H1 (cell line): Measurements from ENCODE around the gene BAD. TPM values are rescaled to one million over a fixed set of nuclear protein-coding genes. Genes with fewer than 3 reads are reported as not detected.

ENCODE experiments used
- CTCF ChIA-PET: fragments of 300-600 bp; sonication (Branson Sonifier 250); formaldehyde crosslinking; loops from one replicate; lab custom pipeline; 2021; ENCODE audit not compliant: partially characterized antibody; lab: Charles Lee
- POLR2A ChIA-PET: fragments of 300-600 bp; sonication (Branson Sonifier 250); formaldehyde crosslinking; loops from one replicate; lab custom pipeline; 2021; ENCODE audit warnings: inconsistent platforms; ENCODE audit not compliant: partially characterized antibody; lab: Charles Lee
- DNase-seq, 2 experiments: peaks; one replicate each; pipeline versions ENCODE4 v3.0.0 to v3.0.0-alpha.2; 2010 to 2022; ENCODE audit warnings: low spot score in 2 of 2, low read depth in 1 of 2, mixed read lengths in 1 of 2
- FAIRE-seq: peaks from 2 replicates; lab custom pipeline; 2011; peaks lifted over from hg19 to GRCh38; lab: Jason Lieb, UNC
- H2AFZ ChIP-seq: 2 replicates; pipeline ENCODE4 v1.8.1; 2012; ENCODE audit warnings: low read length, inconsistent platforms
- H2AK5ac ChIP-seq: 2 replicates; pipeline ENCODE4 v1.6.1; 2013; ENCODE audit warnings: low read depth, low read length
- H2BK120ac ChIP-seq: replicated peaks from 2 replicates; pipeline ENCODE3; 2013; ENCODE audit warnings: low read depth, low read length, inconsistent platforms
- H2BK12ac ChIP-seq: 2 replicates; pipeline ENCODE4 v1.6.1; 2013; ENCODE audit warnings: low read depth, low read length
- H2BK15ac ChIP-seq: 2 replicates; pipeline ENCODE4 v1.6.1; 2013; ENCODE audit warnings: low read length
- H2BK20ac ChIP-seq: 2 replicates; pipeline ENCODE4 v1.6.1; 2013; ENCODE audit warnings: low read length
- H2BK5ac ChIP-seq: 2 replicates; pipeline ENCODE4 v1.6.1; 2013; ENCODE audit warnings: low read depth, low read length
- H3K14ac ChIP-seq: 2 replicates; pipeline ENCODE4 v1.6.1; 2013; ENCODE audit warnings: inconsistent platforms; ENCODE audit not compliant: insufficient read length
- H3K18ac ChIP-seq: 2 replicates; pipeline ENCODE4 v1.6.1; 2013; ENCODE audit warnings: low read length; ENCODE audit errors: extremely low read depth
- H3K23ac ChIP-seq: 2 replicates; pipeline ENCODE4 v1.6.1; 2013; ENCODE audit warnings: inconsistent platforms; ENCODE audit not compliant: insufficient read length
- H3K23me2 ChIP-seq: 2 replicates; pipeline ENCODE4 v1.6.1; 2013; ENCODE audit warnings: low read depth, low read length
- H3K27ac ChIP-seq: 2 replicates; pipeline ENCODE4 v1.6.1; 2011; ENCODE audit warnings: low read depth, low read length, inconsistent platforms
- H3K27me3 ChIP-seq, 4 experiments: replicated peaks in 1 of 4; 1 replicate in 1 of 4; 2 replicates in 3 of 4; pipeline versions ENCODE4 v1.6.1 to v1.8.1; 2011 to 2013; ENCODE audit warnings: low read length in 3 of 4, mild to moderate bottlenecking in 3 of 4, inconsistent platforms in 2 of 4, mixed read lengths in 2 of 4, moderate library complexity in 1 of 4; ENCODE audit not compliant: control insufficient read depth in 3 of 4, insufficient read depth in 3 of 4; ENCODE audit errors: extremely low read depth in 1 of 4
- H3K36me3 ChIP-seq, 4 experiments: 2 replicates each; pipeline versions ENCODE4 v1.6.1 to v1.8.1; 2011 to 2013; ENCODE audit warnings: mild to moderate bottlenecking in 4 of 4, low read length in 3 of 4, moderate library complexity in 2 of 4, control low read depth in 1 of 4, inconsistent platforms in 1 of 4; ENCODE audit not compliant: insufficient read depth in 4 of 4, control insufficient read depth in 2 of 4
- H3K4ac ChIP-seq: replicated peaks from 2 replicates; pipeline ENCODE3; 2013; ENCODE audit warnings: low read length, low read depth, mixed read lengths, inconsistent platforms; ENCODE audit not compliant: insufficient read length
- H3K4me1 ChIP-seq, 4 experiments: replicated peaks in 1 of 4; 1 replicate in 1 of 4; 2 replicates in 3 of 4; pipeline versions ENCODE4 v1.6.1 to v1.8.1; 2011 to 2013; ENCODE audit warnings: low read length in 3 of 4, inconsistent platforms in 2 of 4, mixed read lengths in 1 of 4; ENCODE audit not compliant: insufficient read depth in 4 of 4, control insufficient read depth in 3 of 4
- H3K4me2 ChIP-seq, 2 experiments: 2 replicates each; pipeline versions ENCODE4 v1.6.1 to v1.8.1; 2011 to 2013; ENCODE audit warnings: low read depth in 2 of 2, low read length in 2 of 2, control low read depth in 1 of 2, inconsistent platforms in 1 of 2, mild to moderate bottlenecking in 1 of 2; ENCODE audit not compliant: insufficient read depth in 1 of 2
- H3K4me3 ChIP-seq, 4 experiments: fragments of 200-600, 300-600 bp in 1 of 4; sonication (generic), shearing (Covaris generic), sonication (Bioruptor Twin) in 1 of 4; 2 replicates each; pipeline versions ENCODE4 v1.5.1 to v1.8.1; 2011 to 2016; ENCODE audit warnings: low read length in 4 of 4, low read depth in 3 of 4, control low read depth in 2 of 4, inconsistent platforms in 2 of 4, mild to moderate bottlenecking in 2 of 4, mixed read lengths in 1 of 4, moderate library complexity in 1 of 4; ENCODE audit not compliant: insufficient read depth in 2 of 4; ENCODE audit errors: extremely low read depth in 1 of 4
- H3K56ac ChIP-seq: replicated peaks from 2 replicates; pipeline ENCODE3; 2013; ENCODE audit warnings: low read depth, mild to moderate bottlenecking, mixed read lengths, low read length, inconsistent platforms; ENCODE audit not compliant: insufficient read length
- H3K79me1 ChIP-seq: 2 replicates; pipeline ENCODE4 v1.6.1; 2013; ENCODE audit warnings: low read depth, low read length, control low read depth
- H3K79me2 ChIP-seq, 2 experiments: 2 replicates each; pipeline versions ENCODE4 v1.6.1 to v1.8.1; 2012 to 2013; ENCODE audit warnings: low read length in 2 of 2, mild to moderate bottlenecking in 2 of 2, inconsistent platforms in 1 of 2; ENCODE audit not compliant: insufficient read depth in 2 of 2, control insufficient read depth in 1 of 2
- H3K9ac ChIP-seq, 4 experiments: replicated peaks in 1 of 4; 1 replicate in 1 of 4; 2 replicates in 3 of 4; pipeline versions ENCODE4 v1.6.1 to v1.8.1; 2011 to 2013; ENCODE audit warnings: low read depth in 3 of 4, low read length in 3 of 4, control low read depth in 2 of 4, mild to moderate bottlenecking in 2 of 4, moderate library complexity in 2 of 4, inconsistent platforms in 1 of 4; ENCODE audit errors: extremely low read depth in 1 of 4
- H3K9me3 ChIP-seq, 2 experiments: 2 replicates each; pipeline versions ENCODE4 v1.6.1 to v1.8.1; 2012 to 2013; ENCODE audit warnings: mild to moderate bottlenecking in 2 of 2, moderate library complexity in 2 of 2, control low read depth in 1 of 2, inconsistent platforms in 1 of 2, low read depth in 1 of 2, low read length in 1 of 2, mixed read lengths in 1 of 2; ENCODE audit not compliant: insufficient read depth in 2 of 2
- H4K20me1 ChIP-seq, 2 experiments: replicated peaks in 1 of 2; 2 replicates each; pipeline versions ENCODE3 to v1.8.1; 2011 to 2013; ENCODE audit warnings: inconsistent platforms in 2 of 2, low read length in 2 of 2, mild to moderate bottlenecking in 1 of 2; ENCODE audit not compliant: insufficient read depth in 2 of 2, control insufficient read depth in 1 of 2
- H4K5ac ChIP-seq: 2 replicates; pipeline ENCODE4 v1.6.1; 2013; ENCODE audit warnings: low read length, low read depth, mixed read lengths, inconsistent platforms; ENCODE audit not compliant: insufficient read length
- H4K8ac ChIP-seq: 2 replicates; pipeline ENCODE4 v1.8.0; 2013; ENCODE audit warnings: mild to moderate bottlenecking, moderate library complexity, low read length, inconsistent platforms; ENCODE audit not compliant: insufficient read depth; ENCODE audit errors: extremely low read depth
- H4K91ac ChIP-seq: replicated peaks from 2 replicates; pipeline ENCODE3; 2013; ENCODE audit warnings: low read length, mixed read lengths, inconsistent platforms; ENCODE audit not compliant: insufficient read length
- CEBPB ChIP-seq: IDR thresholded peaks from 2 replicates; pipeline ENCODE4 v1.6.1; 2012; ENCODE audit warnings: low read depth, low read length
- HDAC2 ChIP-seq, 2 experiments: fragments of 300-600 bp in 1 of 2; sonication (generic) in 1 of 2; IDR thresholded peaks; 2 replicates each; pipeline ENCODE4 v1.6.1; 2011 to 2012; ENCODE audit warnings: low read depth in 2 of 2, low read length in 2 of 2, mild to moderate bottlenecking in 2 of 2, moderate library complexity in 2 of 2, borderline replicate concordance in 1 of 2, inconsistent platforms in 1 of 2
- PHF8 ChIP-seq: fragments of 200-600 bp; sonication (generic); conservative IDR thresholded peaks from 2 replicates; pipeline ENCODE4 v1.7.1; 2012; ENCODE audit warnings: low read depth, mild to moderate bottlenecking, inconsistent platforms, low read length, moderate library complexity
- POLR2AphosphoS5 ChIP-seq: IDR thresholded peaks from 2 replicates; pipeline ENCODE4 v1.6.1; 2011; ENCODE audit warnings: low read depth, low read length
- RBBP5 ChIP-seq: IDR thresholded peaks from 2 replicates; pipeline ENCODE4 v1.7.1; 2012; ENCODE audit warnings: low read depth, mild to moderate bottlenecking, inconsistent platforms, low read length, moderate library complexity, borderline replicate concordance
- RNF2 ChIP-seq: fragments of 200-900, 300-1000 bp; sonication (generic); IDR thresholded peaks from 2 replicates; pipeline ENCODE4 v1.7.1; 2016; ENCODE audit warnings: borderline replicate concordance, low read depth, mild to moderate bottlenecking, antibody characterized with exemption, low read length; ENCODE audit not compliant: poor library complexity, severe bottlenecking; ENCODE audit errors: missing control alignments
- SP2 ChIP-seq: IDR thresholded peaks from 2 replicates; pipeline ENCODE4 v1.6.1; 2012; ENCODE audit warnings: mild to moderate bottlenecking, low read length, inconsistent platforms
- SP4 ChIP-seq: IDR thresholded peaks from 2 replicates; pipeline ENCODE4 v1.6.1; 2012; ENCODE audit warnings: low read length, inconsistent platforms
- TEAD4 ChIP-seq: IDR thresholded peaks from 2 replicates; pipeline ENCODE4 v1.6.1; 2012; ENCODE audit warnings: low read depth, low read length, inconsistent platforms, mixed read lengths
- USF2 ChIP-seq: IDR thresholded peaks from 2 replicates; pipeline ENCODE4 v1.6.1; 2011; ENCODE audit warnings: low read length, improper control_type of control experiment
- WGBS, 2 experiments: shearing (Covaris generic) in 1 of 2; methylation state at CpG; one replicate each; pipeline versions ENCODE4 v1.1.6 to v1.1.7; 2013 to 2015; ENCODE audit warnings: low lambda C conversion rate in 2 of 2, mixed read lengths in 2 of 2, inconsistent platforms in 1 of 2, low coverage in 1 of 2, missing lambda C conversion rate in 1 of 2; ENCODE audit not compliant: insufficient replicate concordance in 2 of 2, insufficient coverage in 1 of 2, insufficient read length in 1 of 2; ENCODE audit errors: extremely low coverage in 1 of 2, missing lambda C conversion rate in 1 of 2; 5-methylcytosine and 5-hydroxymethylcytosine counted together
- polyA plus RNA-seq, 7 experiments: library from polyadenylated mRNA; depleted of rRNA in 3 of 7; stranded (reverse) in 5 of 7; unstranded in 2 of 7; fragments of >200 nt in 5 of 7; fragments of 200-250 nt in 2 of 7; gene quantifications; 1 replicate in 5 of 7; 2 replicates in 1 of 7; 4 replicates in 1 of 7; pipeline versions ENCODE4 v1.2.1 to v1.2.3, GENCODE V29; 2011 to 2013; ENCODE audit warnings: missing spikeins in 2 of 7, mixed read lengths in 2 of 7
- total RNA-seq: library from RNA; stranded (reverse); fragmentation: NEBNext Ultra II Directional; extraction: Animal tissue kit (Norgen Biotek cat#: 25700); gene quantifications from 2 replicates; pipeline ENCODE4 v1.2.1, GENCODE V29; 2021

The BAD gene
- total and polyA plus RNA-seq, 2 of the 8 experiments (the other 6 are each of a cell fraction or from before 2014, with no cell fraction given), result 23.1 to 33.7 TPM

- Histone ChIP-seq H3K4ac (no peak overlapping the region), H2BK5ac (no peak overlapping the region), H3K4me2 (no peak overlapping the region; a peak in 1 of 4 replicates), H3K23ac (no peak overlapping the region), H3K36me3 (peaks cover 0 to 9% (median 0%) of the 10 kb centered on the region in 4 experiments; a peak in 1 of 8 replicates), H2BK120ac (no peak overlapping the region), H3K79me2 (no peaks in the 10 kb centered on the region), H3K23me2 (peaks cover 12% of the 10 kb centered on the region; the same call in 1 of the 2 replicates), H4K5ac (no peak overlapping the region), H3K14ac (no peak overlapping the region), H3K79me1 (no peaks in the 10 kb centered on the region), H3K9me3 (no peaks in the 10 kb centered on the region; a peak in 1 of 4 replicates), H2BK15ac (no peak overlapping the region), H4K20me1 (peaks cover 0 to 17% of the 10 kb centered on the region in 2 experiments), H4K8ac (no peak overlapping the region), H4K91ac (no peak overlapping the region), H2AFZ (no peak overlapping the region), H2BK12ac (no peak overlapping the region), H2BK20ac (no peak overlapping the region), H3K9ac (no peak overlapping the region), H2AK5ac (no peak overlapping the region), H3K4me1 (peaks cover 0 to 32% (median 15%) of the 10 kb centered on the region in 4 experiments; a peak in 5 of 7 replicates), H3K18ac (no peak overlapping the region), H3K56ac (no peak overlapping the region), H3K4me3 (no peak overlapping the region), H3K27me3 (peaks cover 86 to 100% (median 97%) of the 10 kb centered on the region in 4 experiments), H3K27ac (no peak overlapping the region)
- ChIA-PET POLR2A (interaction anchor here (1.3 to 1.9 kb wide), 3 partner anchors 11 to 51 kb away, joined by 4 to 14 read pairs (median 4); partner anchors contain the start of genes BAD and GPR137), CTCF (interaction anchor here (1.0 to 2.6 kb wide), 5 partner anchors 11 to 280 kb away, joined by 3 to 10 read pairs (median 3); partner anchors contain the start of genes BAD, GPR137 and TRMT112)
- DNase-seq (no peak), FAIRE-seq (no peak)
- WGBS, 2 experiments, result 67% methylated on average over 1 of the region's 1 CpG; no CpG with 5 or more reads in 1 of the 2 experiments
- TF ChIP-seq RNF2, result no peak
- no peak for TF ChIP-seq SP2
- no peak for TF ChIP-seq USF2
- no peak for TF ChIP-seq CEBPB
- TF ChIP-seq SP4, result no peak
- no peak for TF ChIP-seq POLR2AphosphoS5
- TF ChIP-seq HDAC2 (IDR thresholded peaks at IDR 0.05; ENCODE audit: borderline replicate concordance in 1 of 2, low read depth in 2 of 2, low read length in 2 of 2), result no peak
- no peak for TF ChIP-seq PHF8
- TF ChIP-seq TEAD4, result no peak
- TF ChIP-seq RBBP5, result no peak
These were observed 11.8 kb upstream of the BAD start for GRCh38 chr11:64296236-64296635.
